ENCODE measurements around the gene CERCAM.
A peak's percentile ranks its signal among the peaks of the same experiment; 100 is the strongest.

Gene CERCAM

DNA sequence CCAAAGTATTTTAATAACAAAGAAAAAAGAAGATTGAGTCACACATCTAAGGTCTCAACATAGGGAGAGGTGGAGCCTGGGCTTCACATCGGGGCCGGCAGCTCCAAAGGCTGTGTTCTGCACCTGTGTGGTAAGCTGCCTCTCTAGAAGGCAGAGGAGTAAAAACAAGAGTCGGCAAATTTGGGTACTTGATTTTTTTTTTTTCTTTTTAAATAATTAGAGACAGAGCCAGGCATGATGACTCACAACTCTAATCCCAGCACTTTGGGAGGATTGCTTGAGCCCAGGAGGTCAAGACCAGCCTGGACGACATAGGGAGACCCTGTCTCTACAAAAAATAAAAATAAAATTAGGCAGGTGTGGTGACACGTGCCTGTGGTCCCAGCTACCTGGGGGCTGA, 44.8 kb upstream of the CERCAM start:
- no peak overlapping the region for H3K27ac Mint-ChIP-seq
- TF ChIP-seq, protein P1, sequence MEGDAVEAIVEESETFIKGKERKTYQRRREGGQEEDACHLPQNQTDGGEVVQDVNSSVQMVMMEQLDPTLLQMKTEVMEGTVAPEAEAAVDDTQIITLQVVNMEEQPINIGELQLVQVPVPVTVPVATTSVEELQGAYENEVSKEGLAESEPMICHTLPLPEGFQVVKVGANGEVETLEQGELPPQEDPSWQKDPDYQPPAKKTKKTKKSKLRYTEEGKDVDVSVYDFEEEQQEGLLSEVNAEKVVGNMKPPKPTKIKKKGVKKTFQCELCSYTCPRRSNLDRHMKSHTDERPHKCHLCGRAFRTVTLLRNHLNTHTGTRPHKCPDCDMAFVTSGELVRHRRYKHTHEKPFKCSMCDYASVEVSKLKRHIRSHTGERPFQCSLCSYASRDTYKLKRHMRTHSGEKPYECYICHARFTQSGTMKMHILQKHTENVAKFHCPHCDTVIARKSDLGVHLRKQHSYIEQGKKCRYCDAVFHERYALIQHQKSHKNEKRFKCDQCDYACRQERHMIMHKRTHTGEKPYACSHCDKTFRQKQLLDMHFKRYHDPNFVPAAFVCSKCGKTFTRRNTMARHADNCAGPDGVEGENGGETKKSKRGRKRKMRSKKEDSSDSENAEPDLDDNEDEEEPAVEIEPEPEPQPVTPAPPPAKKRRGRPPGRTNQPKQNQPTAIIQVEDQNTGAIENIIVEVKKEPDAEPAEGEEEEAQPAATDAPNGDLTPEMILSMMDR (IDR thresholded peaks at IDR 0.05), result no peak
- peaks cover 24% of the 10 kb centered on the region for H3K36me3 Mint-ChIP-seq (ENCODE audit: low read depth)
- H3K4me1 Mint-ChIP-seq, result peaks cover 24% of the 10 kb centered on the region
- H3K9me3 Mint-ChIP-seq, result no peaks in the 10 kb centered on the region
- H3K27me3 Mint-ChIP-seq (ENCODE audit: low read depth, poor library complexity), result no peaks in the 10 kb centered on the region
- no peak overlapping the region for H3K4me3 Mint-ChIP-seq
- DNase-seq, result no peak

DNA sequence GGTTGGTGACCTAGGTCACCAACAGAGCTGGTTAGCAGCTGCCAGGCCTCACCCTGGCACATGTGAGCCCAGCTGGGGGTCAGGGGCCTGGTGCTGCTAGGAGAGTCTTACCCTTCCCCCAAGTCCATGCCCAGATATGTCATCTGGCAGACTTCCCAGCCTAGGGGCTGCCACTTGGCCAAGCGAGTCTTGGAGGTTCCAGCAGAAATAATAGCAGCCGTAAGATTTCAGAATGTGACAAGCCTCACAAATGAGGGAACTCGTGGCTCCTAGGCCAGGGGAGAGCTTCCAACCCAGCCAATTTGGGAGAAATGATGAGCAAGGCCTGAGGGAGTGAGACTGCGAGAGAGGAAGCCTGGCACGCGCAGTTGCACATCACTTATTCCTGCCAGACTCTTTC, 38.4 kb upstream of the CERCAM start:
- peaks cover 19% of the 10 kb centered on the region for H3K36me3 Mint-ChIP-seq (ENCODE audit: low read depth)
- peaks cover 31% of the 10 kb centered on the region for H3K4me1 Mint-ChIP-seq
- TF ChIP-seq, protein P1 (IDR thresholded peaks at IDR 0.05), result no peak
- no peak overlapping the region for H3K4me3 Mint-ChIP-seq
- no peak for DNase-seq
- H3K9me3 Mint-ChIP-seq, result no peaks in the 10 kb centered on the region
- no peak overlapping the region for H3K27ac Mint-ChIP-seq
- H3K27me3 Mint-ChIP-seq (ENCODE audit: low read depth, poor library complexity), result no peaks in the 10 kb centered on the region

DNA sequence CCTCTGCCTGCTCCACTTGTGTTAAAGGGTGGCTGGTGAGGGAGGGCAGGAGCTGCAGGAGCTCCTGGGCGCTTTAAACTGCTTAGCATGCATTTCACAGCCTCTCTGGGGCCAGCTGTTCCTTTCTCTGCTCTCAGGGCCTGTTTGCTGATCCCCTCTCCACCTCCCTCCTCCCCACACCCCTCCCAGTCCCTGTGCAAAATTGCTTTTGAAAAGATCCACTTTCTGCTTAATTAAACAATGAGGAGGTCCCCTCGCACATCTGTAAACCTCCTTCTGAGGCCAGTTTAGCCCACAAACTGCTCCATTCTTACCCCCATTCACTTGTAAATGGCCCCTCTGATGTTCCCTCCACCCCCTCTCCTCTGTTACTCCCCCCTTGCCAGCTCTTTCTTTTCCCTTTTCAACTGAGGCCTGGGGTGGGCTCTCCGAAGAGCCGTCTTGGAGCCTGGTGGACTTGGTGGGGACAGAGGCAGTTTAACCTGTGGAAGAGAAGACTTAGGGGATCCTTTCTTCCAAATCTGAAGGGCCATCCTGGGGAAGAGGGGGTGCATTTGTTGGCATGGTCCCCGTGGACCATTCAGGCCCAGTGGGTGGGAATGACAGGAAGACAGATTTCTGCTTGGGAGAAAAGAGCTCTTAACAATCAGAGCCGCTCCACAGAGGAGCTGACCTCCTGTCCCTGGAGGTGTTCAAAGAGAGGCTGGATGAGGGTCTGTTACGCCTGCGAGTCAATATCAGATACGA, 37.5 kb upstream of the CERCAM start:
- DNase-seq, result no peak
- Mint-ChIP-seq H3K4me3 (no peak overlapping the region), H3K4me1 (peaks cover 36% of the 10 kb centered on the region), H3K9me3 (no peaks in the 10 kb centered on the region), H3K36me3 (ENCODE audit: low read depth) (peaks cover 23% of the 10 kb centered on the region), H3K27me3 (ENCODE audit: low read depth, poor library complexity) (no peaks in the 10 kb centered on the region), H3K27ac (peak overlapping the region; percentile 11)
- TF ChIP-seq, protein P1 (IDR thresholded peaks at IDR 0.05), result no peak

DNA sequence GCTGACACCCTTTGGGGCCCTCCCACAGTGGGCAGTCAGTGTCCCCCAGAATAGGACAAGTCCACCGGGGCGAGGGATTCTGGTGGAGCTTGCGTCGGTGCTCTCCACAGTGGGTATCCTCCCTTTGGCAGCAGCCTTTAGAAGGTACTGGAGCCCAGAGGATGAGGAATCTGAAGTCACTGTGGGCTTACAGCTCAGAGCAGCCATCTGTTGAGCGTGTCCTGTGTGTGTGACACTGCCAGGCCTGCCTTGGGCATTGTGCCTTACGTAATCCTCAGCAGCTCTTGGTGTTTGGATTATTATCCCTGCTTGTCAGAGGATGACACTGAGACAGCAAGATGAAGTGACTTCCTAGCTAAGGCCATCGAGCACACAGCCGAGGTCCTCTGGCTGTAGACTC, 36.9 kb upstream of the CERCAM start:
- Mint-ChIP-seq H3K27me3 (ENCODE audit: low read depth, poor library complexity) (no peaks in the 10 kb centered on the region), H3K27ac (no peak overlapping the region), H3K4me3 (no peak overlapping the region), H3K4me1 (peaks cover 37% of the 10 kb centered on the region), H3K9me3 (no peaks in the 10 kb centered on the region), H3K36me3 (ENCODE audit: low read depth) (peaks cover 20% of the 10 kb centered on the region)
- DNase-seq, result no peak
- TF ChIP-seq, protein P1 (IDR thresholded peaks at IDR 0.05), result no peak

DNA sequence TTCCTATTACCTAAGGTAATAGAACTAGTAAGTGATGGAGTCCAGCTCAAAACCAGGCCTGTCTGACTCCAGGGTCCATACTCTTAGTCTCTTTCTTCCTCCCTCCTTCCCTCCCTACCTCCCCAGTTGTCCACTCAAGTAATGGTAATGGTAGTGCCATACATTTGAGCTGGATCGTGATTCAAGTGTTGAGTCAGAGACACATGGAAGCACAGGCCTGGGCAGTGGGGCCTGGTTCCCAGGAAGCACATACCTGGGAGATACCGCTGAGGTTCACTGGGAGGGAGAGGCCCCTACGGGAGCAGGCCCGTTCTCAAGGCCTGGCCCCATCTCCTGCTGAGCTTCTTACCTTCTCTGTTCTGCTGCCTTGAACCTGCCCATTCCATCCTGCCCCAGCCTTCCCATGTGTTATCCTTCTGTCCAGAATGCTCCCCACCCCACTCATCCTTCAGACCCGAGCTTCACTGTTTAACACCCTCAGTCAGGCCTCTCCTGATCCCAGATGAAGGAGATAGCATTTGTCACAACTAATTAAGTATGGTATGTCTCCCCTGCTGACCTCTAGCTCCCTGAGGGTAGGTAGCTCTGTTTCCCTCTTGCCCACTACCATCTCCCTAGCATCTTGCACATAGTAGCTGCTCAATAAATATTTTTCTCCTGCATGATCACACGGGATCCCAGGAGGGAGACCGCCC, 35.7 kb upstream of the CERCAM start:
- Mint-ChIP-seq H3K27ac (peak overlapping the region; percentile 46), H3K9me3 (no peaks in the 10 kb centered on the region), H3K36me3 (ENCODE audit: low read depth) (peaks cover 25% of the 10 kb centered on the region), H3K27me3 (ENCODE audit: low read depth, poor library complexity) (peaks cover 2% of the 10 kb centered on the region), H3K4me3 (no peak overlapping the region), H3K4me1 (peaks cover 48% of the 10 kb centered on the region)
- no peak for DNase-seq
- TF ChIP-seq, protein P1 (IDR thresholded peaks at IDR 0.05), result no peak

Data from nephron progenitor cell (in vitro differentiated cells).